Type B pancreatic cell (in vitro differentiated cells): ENCODE data around the gene HUS1. TPM values are rescaled to one million over a fixed set of nuclear protein-coding genes. Genes with fewer than 3 reads are reported as not detected.
A peak's percentile ranks its signal among the peaks of the same experiment; 100 is the strongest.
"Not testable (repeated sequence)": the region's sequence is repeated elsewhere in the genome, so short reads cannot be mapped to it uniquely, and the experiment has no call there.

Experiments used
- DNase-seq: peaks from one replicate; pipeline ENCODE4 v3.0.0; 2021; ENCODE audit warnings: mixed read lengths; ENCODE audit not compliant: unreplicated experiment; ENCODE audit errors: extremely low spot score
- H3K27ac Mint-ChIP-seq: 2 replicates; pipeline ENCODE4 v1.8.0; 2021; ENCODE audit warnings: mild to moderate bottlenecking, mixed read lengths
- H3K27me3 Mint-ChIP-seq: 2 replicates; pipeline ENCODE4 v1.8.0; 2021; ENCODE audit warnings: mixed read lengths
- H3K36me3 Mint-ChIP-seq: 2 replicates; pipeline ENCODE4 v1.8.0; 2021; ENCODE audit warnings: mixed read lengths
- H3K4me1 Mint-ChIP-seq: one replicate; pipeline ENCODE4 v1.8.0; 2021; ENCODE audit warnings: mixed read lengths; ENCODE audit not compliant: unreplicated experiment
- H3K4me3 Mint-ChIP-seq: 2 replicates; pipeline ENCODE4 v1.8.0; 2021; ENCODE audit warnings: mild to moderate bottlenecking, mixed read lengths
- H3K9me3 Mint-ChIP-seq: 2 replicates; pipeline ENCODE4 v1.8.0; 2021; ENCODE audit warnings: mixed read lengths
- total RNA-seq: library from RNA; stranded (reverse); gene quantifications from 2 replicates; pipeline ENCODE4 v1.2.1, GENCODE V29; 2021; ENCODE audit warnings: low replicate concordance
- TF ChIP-seq, protein P1 (sequence below): fragments of 200-600 bp; sonication (generic); conservative IDR thresholded peaks from 2 replicates; pipeline ENCODE4 v1.5.0; 2021; ENCODE audit warnings: antibody characterized with exemption, mild to moderate bottlenecking

HUS1 gene
- total RNA-seq, 1 donor from 2014 or later, result 34.5 TPM

DNA sequence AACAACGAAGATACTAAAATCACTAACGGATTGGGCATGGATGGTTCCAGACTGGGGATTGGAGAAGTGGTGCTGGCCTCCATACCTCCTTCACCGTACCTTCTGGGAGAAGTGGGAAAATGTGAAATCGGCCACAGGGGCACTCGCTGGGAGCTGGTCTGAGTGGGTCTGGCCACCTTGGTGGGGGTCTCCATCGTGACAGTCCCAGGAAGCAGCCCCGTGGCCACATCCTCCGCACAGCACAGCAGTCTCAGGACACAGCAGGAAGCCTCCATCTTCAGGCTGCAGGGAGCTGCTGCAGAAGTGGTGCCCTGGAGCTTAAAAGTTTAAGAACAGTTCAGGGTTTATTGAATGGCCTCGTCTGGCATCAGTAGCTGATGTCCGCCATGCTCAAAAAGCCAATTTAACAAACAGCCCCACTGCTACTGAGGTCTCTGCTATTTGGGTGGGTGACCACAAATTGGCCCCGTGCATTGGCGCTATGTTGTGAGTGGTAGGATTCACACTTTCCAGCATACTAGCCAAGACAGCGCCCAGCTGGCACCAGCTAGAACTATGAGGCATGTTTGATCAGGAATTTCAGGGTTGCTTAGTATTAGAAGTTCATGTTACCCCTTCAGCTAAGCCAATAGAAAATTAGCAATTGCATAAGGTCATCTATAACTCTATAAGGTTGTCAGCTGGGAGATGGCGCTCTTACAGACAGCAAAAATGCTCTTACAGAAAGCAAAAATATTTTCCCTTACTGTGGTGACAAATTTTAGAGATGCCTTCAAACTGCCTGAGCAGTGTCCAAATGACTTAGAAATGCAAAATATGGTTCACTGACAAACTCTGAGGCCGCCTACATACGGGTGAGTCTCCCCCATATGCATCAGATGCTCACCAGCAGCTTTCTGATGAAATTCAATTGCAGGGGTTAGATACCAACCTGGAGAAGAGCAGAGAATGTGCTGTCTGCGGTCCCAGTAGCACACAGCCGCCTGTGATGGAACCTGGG, 48.1 kb downstream of the HUS1 start:
- Mint-ChIP-seq H3K9me3 (no peaks in the 10 kb centered on the region), H3K36me3 (no peaks in the 10 kb centered on the region), H3K4me1 (peaks cover 13% of the 10 kb centered on the region), H3K27ac (no peak overlapping the region), H3K4me3 (no peak overlapping the region), H3K27me3 (no peaks in the 10 kb centered on the region)
- DNase-seq, result no peak
- TF ChIP-seq, protein P1, sequence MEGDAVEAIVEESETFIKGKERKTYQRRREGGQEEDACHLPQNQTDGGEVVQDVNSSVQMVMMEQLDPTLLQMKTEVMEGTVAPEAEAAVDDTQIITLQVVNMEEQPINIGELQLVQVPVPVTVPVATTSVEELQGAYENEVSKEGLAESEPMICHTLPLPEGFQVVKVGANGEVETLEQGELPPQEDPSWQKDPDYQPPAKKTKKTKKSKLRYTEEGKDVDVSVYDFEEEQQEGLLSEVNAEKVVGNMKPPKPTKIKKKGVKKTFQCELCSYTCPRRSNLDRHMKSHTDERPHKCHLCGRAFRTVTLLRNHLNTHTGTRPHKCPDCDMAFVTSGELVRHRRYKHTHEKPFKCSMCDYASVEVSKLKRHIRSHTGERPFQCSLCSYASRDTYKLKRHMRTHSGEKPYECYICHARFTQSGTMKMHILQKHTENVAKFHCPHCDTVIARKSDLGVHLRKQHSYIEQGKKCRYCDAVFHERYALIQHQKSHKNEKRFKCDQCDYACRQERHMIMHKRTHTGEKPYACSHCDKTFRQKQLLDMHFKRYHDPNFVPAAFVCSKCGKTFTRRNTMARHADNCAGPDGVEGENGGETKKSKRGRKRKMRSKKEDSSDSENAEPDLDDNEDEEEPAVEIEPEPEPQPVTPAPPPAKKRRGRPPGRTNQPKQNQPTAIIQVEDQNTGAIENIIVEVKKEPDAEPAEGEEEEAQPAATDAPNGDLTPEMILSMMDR, result no peak

DNA sequence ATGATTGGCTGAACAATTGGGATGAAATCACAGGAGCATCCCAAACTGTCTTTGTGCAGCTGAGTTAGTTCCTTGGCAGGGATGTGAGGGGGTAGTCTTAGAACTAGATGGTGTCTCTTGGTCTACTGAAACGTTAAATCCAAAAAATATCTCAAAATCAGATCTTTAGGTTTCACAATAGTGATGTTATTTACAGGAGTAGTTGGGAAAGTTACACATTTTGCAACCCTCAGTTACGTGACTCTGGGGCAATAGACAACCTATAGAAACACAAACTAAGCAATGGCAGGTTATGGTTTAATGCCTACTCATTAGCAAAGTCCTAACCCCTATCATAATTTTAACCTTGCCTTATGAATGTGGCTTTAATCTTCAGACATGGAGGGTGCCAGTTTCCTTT, 55.1 kb downstream of the HUS1 start:
- Mint-ChIP-seq H3K27me3 (no peaks in the 10 kb centered on the region), H3K4me1 (no peaks in the 10 kb centered on the region), H3K27ac (no peak overlapping the region), H3K4me3 (no peak overlapping the region), H3K9me3 (peaks cover 9% of the 10 kb centered on the region), H3K36me3 (no peaks in the 10 kb centered on the region)
- no peak for DNase-seq
- TF ChIP-seq, protein P1, result no peak

DNA sequence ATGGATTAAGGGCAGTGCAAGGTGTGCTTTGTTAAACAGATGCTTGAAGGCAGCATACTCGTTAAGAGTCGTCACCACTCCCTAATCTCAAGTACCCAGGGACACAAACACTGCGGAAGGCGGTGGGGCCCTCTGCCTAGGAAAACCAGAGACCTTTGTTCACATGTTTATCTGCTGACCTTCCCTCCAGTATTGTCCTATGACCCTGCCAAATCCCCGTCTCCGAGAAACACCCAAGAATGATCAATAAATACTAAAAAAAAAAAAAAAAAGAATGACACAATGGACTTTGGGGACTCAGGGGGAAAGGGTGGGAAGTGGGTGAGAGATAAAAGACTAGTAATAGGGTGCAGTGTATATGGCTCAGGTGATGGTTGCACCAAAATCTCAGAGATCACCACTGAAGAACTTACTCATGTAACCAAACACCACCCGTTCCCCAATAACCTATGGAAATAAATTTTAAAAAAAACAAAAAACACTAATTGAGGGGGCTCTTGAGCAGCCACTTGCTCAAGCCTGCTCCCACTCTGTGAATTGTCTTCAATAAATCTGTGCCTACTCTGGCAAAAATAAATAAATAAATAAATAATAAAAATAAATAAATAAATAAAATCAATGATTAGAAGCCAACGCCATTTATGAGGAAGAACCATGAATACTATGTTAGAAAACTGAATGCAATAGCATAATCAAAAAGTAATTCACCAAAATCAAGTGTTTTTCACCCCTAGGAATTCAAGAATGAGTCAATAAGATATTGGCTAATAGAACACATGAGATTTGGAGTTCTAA, 56.1 kb downstream of the HUS1 start:
- peak overlapping the region; percentile 47 for H3K27ac Mint-ChIP-seq
- H3K4me3 Mint-ChIP-seq, H3K9me3 Mint-ChIP-seq, H3K36me3 Mint-ChIP-seq, H3K4me1 Mint-ChIP-seq, DNase-seq, H3K27me3 Mint-ChIP-seq: not testable (repeated sequence)

DNA sequence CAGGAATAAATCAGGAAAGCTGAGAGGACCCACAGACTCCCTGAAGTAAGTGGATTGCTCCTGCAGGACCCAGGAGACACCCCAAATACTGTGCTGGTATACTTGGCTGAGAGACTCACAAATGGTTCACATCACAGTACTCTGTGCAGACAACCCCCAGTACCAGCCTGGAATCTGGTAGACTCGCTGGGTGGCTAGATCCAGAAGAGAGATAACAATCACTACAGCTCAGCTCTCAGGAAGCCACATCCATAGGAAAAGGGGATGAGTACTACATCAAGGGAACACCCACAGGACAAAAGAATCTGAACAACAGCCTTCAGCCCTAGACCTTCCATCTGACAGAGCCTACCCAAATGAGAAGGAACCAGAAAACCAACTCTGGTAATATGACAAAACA, 62.9 kb downstream of the HUS1 start:
- not testable (repeated sequence) for H3K9me3 Mint-ChIP-seq, H3K4me1 Mint-ChIP-seq, H3K27ac Mint-ChIP-seq

DNA sequence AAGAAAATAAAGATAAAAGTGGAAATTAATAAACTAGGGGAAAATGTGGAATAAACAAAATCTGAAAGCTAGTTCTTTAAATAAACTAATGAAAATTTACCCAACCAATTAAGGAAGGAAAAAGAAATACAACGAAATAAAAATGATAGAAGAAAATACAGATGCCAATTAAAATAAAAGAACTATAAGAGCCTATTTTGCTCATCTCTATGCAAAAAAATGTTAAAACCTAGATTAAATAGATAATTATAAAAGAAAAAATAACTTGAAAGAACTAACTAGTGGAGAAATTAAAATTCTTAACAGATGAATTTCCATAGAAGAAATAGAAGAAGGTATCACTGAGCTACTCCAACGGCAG, 63.8 kb downstream of the HUS1 start:
- H3K9me3 Mint-ChIP-seq, result peaks cover 6% of the 10 kb centered on the region
- no peak overlapping the region for H3K27ac Mint-ChIP-seq
- no peak overlapping the region for H3K4me3 Mint-ChIP-seq

More for the DNA sequence above, 62.9 kb downstream of the HUS1 start:
- not testable (repeated sequence) for H3K4me3 Mint-ChIP-seq, H3K36me3 Mint-ChIP-seq, H3K27me3 Mint-ChIP-seq, DNase-seq

More for the DNA sequence above, 63.8 kb downstream of the HUS1 start:
- TF ChIP-seq, protein P1, result no peak
- H3K36me3 Mint-ChIP-seq, result no peaks in the 10 kb centered on the region
- H3K4me1 Mint-ChIP-seq, result peaks cover 4% of the 10 kb centered on the region
- DNase-seq, result no peak
- H3K27me3 Mint-ChIP-seq, result peaks cover 4% of the 10 kb centered on the region
